CD4-positive, alpha-beta T cell treated with Interleukin-6 at 100 ng/mL for 8 hours (primary cell): Measurements from ENCODE around the gene CTSW.
"Not testable (repeated sequence)": the region's sequence is repeated elsewhere in the genome, so short reads cannot be mapped to it uniquely, and the experiment has no call there.

Source experiments
- DNase-seq: peaks from one replicate; pipeline ENCODE4 v3.0.0-alpha.2; 2020; ENCODE audit warnings: mixed read lengths, low spot score

The CTSW gene

DNA sequence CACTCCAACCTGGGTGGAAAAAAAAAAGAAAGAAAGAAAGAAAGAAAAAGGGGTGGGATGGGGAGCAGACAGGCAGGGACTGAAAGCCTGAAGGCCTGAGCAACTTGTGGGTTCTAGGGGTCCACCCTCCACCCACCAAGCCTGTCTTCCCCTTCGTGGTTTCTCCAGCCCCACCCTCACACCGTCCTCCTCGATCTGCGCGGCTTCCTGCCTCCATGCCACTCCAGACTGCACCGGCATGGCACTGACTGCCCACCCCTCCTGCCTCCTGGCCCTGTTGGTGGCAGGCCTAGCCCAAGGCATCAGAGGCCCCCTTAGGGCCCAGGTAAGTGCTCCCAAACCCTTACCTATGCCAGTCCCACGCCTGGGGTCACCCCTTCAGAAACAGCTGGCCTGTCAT, at the start of gene CTSW:
Gene CTSW (plus strand): TSS at position 221 of the 400 bp plus-strand sequence. CDS start 18 bp downstream, at position 239.
- peak; percentile 50 for DNase-seq

DNA sequence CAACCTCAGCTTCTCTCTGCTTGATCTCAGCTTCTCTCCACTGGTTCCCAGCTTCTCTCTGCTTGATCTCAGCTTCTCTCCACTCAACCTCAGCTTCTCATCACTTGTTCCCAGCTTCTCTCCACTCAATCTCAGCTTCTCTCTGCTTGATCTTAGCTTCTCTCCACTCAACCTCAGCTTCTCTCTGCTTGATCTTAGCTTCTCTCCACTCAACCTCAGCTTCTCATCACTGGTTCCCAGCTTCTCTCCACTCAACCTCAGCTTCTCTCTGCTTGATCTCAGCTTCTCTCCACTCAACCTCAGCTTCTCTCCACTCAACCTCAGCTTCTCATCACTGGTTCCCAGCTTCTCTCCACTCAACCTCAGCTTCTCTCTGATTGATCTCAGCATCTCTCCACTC, 47.4 kb upstream of the CTSW start:
- DNase-seq, result not testable (repeated sequence)

- peak; percentile 94 for DNase-seq
Observed at GRCh38 chr11:65833297-65834030, 46.2 kb upstream of the CTSW start, which contains the start of gene SNX32. TSS of gene SNX32 (plus strand) at chr11:65833963. CDS start at chr11:65834066, 103 bp downstream.

DNA sequence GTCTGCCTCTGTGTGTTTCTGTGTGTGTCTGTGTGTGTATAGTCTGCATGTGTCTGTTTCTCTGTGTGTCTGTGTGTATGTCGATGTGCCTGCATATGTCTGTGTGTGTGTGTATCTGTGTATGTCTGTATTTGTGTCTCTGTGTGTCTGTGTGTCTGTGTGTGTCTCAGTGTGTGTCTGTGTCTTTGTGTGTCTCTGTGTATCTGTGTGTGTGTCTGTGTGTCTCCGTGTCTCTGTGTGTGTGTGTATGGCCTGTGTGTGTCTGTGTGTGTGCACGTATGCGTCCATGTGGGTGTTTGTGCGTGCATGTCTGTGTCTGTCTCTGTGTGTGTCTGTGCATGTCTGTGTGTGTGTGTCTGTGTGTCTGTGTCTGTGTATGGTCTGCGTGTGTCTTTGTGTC, 45.4 kb upstream of the CTSW start:
- DNase-seq, result no peak

DNA sequence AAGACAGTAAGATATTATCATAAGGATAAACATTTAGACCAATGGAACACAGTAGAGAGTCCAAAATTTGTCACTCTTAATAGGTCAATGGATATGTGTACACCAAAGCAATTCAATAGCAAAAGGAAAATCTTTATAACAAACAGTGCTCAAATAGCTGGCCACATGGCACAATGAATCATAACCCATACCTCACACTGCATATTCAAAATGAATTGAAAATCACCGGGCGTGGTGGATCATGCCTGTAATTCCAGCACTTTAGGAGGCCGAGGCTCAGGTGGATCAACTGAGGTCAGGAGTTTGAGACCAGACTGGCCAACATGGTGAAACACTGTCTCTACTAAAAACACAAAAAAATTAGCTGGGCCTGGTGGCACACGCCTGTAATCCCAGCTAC, 37.5 kb upstream of the CTSW start:
- no peak for DNase-seq

DNA sequence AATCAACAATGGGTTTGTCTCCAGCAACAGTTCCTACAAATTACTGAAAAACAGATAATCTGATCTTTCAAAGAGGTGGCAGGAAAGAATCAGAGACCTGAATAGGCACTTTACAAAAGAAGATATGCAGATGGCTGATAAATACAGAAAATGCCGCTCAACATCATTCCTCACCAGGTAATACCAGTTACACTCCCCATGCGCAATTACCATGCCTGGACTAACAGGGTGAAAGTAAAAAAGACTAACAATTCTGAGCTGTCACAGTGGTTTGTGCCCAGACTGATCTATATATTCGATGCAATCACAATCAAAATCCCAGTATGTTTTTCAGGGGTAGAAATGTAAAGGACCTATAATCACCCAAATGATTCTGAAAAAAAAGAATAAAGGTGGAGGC, 35.8 kb upstream of the CTSW start:
- no peak for DNase-seq

DNA sequence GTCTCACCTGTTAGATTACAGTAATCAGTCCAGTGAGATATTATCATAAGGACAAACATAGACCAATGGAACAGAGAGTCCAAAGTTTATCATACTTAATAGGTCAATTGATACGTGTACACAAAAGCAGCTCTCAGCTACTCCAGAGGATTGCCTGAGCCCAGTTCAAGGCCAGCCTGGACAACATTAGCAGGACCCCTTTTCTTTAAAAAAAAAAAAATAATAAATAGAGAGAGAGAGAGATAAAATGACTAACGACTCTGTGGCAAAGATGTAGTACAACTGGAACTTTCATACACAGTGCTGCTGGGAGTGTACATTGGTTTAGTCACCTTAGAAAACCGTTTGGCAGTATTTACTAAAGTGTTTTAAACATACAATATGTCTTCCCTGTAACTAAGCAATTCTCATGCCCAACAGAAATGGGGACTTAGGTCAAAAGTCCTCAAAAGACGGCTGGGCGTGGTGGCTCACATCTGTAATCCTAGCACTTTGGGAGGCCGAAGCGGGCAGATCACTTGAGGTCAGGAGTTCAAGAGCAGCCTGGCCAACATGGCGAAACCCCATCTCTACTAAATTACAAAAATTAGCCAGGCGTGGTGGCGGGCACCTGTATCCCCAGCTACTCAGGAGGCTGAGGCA, 35.3 kb upstream of the CTSW start:
- DNase-seq, result no peak

- DNase-seq, result no peak
Observed at GRCh38 chr11:65847746-65848145, 31.9 kb upstream of the CTSW start.

DNA sequence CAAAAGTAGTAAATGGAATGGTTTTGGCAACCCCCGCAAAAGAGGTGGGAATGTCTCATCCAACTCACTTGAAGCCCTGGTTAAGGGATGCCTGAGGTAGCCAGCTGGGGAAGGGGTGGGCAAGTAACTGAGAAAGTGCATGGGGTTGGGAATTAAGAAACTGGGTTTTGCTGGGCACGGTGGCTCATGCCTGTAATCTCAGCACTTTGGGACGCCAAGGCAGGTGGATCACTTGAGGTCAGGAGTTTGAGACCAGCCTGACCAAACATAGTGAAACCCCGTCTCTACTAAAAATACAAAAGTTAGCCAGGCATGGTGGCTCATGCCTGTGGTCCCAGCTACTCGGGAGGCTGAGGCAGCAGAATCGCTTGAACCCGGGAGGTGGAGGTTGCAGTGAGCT, 30.9 kb upstream of the CTSW start:
- DNase-seq, result not testable (repeated sequence)

GRCh38 chr11:65849366-65849765, 30.3 kb upstream of the CTSW start:
- no peak for DNase-seq

GRCh38 chr11:65849771-65850216, 29.8 kb upstream of the CTSW start:
- no peak for DNase-seq

- DNase-seq, result no peak
Observed at GRCh38 chr11:65850217-65851082, 29.2 kb upstream of the CTSW start.

GRCh38 chr11:65851083-65851579, 28.5 kb upstream of the CTSW start:
- DNase-seq, result no peak

GRCh38 chr11:65851811-65852507, 27.7 kb upstream of the CTSW start:
- DNase-seq, result no peak

DNA sequence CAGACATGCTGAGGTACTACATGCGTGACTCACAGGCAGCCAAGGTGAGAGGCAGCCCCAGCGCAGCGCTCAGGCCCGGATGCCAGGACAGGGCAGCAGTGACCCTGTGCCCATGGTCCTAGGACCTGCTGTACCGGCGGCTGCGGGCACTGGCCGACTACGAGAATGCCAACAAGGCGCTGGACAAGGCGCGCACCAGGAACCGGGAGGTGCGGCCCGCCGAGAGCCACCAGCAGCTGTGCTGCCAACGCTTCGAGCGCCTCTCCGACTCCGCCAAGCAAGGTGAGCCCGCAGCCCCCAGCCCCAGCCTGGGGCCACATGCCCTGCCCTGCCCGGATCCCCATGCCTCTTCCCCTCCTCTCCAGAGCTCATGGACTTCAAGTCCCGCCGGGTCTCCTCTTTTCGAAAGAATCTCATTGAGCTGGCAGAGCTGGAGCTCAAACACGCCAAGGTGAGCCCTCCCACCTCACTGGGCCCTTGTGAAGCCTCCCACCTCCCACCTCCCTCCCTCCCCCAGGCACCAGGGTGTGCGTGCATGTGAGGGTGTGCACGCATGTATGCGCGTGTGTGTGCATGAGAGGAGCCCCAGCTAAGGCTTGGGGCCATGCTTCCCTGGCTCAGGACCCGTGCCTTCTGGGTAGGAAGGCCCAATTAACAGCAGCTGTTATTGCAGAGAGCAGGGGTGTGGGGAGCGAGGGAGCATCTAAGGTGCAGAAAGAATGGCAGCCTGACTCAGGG, 27.0 kb upstream of the CTSW start:
- DNase-seq, result peak; percentile 1

DNA sequence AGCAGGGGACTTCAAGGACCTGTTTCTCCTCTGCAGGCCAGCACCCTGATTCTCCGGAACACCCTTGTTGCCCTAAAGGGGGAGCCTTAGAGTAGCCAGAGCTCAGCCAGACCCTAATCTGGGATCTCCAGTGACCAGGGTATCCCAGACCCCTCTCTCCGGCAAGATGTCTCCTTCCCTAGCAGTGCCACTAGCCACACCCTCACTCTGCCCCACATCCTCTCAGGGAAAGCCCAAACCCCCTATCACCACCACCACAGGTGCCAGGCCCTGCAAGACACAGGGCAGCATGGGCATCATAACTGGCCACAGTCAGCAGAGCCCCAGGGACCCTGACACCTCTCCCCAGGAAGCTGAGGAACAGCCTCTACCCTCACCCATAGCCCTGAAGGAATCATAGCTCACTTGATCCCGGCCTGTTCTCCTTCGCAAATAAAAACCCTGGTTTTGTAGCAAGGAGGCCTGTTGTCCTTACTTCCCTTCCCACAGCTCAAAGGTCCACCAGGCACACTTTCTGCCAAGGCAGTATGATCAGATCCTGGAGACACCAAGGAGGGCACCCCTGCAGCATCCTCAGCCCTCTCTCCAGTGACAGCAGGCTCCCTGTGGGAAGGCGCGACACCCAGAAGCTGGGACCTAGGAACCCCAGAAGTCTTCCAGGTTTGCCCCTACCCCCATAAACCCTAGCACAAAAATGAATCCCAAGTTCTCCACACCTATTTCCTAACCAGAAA, 26.2 kb upstream of the CTSW start:
- no peak for DNase-seq

GRCh38 chr11:65854161-65854592, 25.5 kb upstream of the CTSW start:
- no peak for DNase-seq

DNA sequence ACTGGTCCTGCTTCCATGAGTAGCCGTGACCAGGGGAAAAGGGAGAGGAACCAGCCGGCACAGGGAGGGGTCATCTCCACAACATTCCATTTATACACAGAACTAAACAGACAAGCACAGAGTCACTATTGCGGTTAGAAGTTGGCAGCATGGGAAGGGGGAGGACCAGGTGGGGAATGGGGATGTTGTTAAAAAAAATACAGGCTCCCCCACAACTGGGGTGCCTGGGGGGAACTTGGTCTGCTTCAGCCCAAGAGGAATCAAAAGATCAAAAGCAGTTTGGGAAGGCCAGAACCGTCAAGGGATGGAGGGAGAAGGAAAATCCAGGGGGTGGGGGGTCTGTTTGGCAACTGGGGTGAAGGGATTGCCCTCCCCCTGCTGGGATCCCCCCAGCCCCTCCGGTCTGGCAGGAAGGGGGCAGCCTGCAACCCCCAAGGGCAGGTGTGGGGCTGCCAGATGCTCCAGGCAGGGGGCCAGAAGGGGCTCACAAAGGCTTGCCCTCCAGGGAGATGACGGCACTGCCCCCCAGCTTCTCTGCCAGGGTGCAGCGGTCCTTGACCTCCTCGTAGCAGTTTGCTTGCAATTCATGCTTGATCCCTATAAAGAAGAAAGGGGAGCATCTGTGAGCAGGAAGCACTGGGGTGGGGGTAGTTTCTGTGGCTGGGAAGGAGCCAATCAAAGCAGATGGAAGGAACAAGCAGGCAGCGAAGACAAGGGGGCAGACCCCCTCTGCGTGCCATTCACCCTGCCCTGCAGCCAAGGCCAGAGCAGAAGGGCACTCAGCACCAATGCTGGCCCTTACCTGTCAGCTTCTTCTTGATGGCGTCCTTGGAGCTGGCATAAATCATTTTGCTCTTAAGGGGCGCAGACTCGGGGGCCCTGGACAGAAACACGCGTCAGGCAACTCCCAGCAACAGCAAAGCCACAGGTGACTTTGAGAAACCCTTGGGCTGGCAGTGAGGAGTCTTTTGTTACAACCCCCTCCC, 24.5 kb upstream of the CTSW start:
- peak; percentile 0 for DNase-seq

GRCh38 chr11:65855927-65856363, 23.7 kb upstream of the CTSW start:
- DNase-seq, result no peak
